ENCODE data around the gene MRPL32. TPM values are rescaled to one million over a fixed set of nuclear protein-coding genes. Genes with fewer than 3 reads are reported as not detected.

MRPL32 gene
- polyA plus RNA-seq, 4 donors: 51.6 to 82.6 (median 61.6) TPM

GRCh38 chr7:42946627-42946950 lies 14.4 kb downstream of the MRPL32 start:
- Histone ChIP-seq H3K4me1 (ENCODE audit: control insufficient read depth in 3 of 3, insufficient read depth in 2 of 3, low read depth in 1 of 3, low read length in 2 of 3) (no peaks in the 10 kb centered on the region), H3K36me3 (ENCODE audit: control insufficient read depth in 3 of 3, insufficient read depth in 2 of 3, low read depth in 1 of 3, low read length in 3 of 3) (no peaks in the 10 kb centered on the region), H3K27ac (ENCODE audit: low read depth in 1 of 3, low read length in 2 of 3) (no peak overlapping the region), H3K4me3 (ENCODE audit: low read depth in 1 of 3, low read length in 3 of 3) (no peak overlapping the region), H3K27me3 (ENCODE audit: control insufficient read depth in 3 of 3, insufficient read depth in 3 of 3, low read length in 3 of 3) (no peaks in the 10 kb centered on the region), H3K9me3 (ENCODE audit: control insufficient read depth in 2 of 2, insufficient read depth in 1 of 2, low read depth in 1 of 2, low read length in 1 of 2) (no peaks in the 10 kb centered on the region)
- DNase-seq (no peak), FAIRE-seq (no peak)
- 100% methylated on average over 2 of the region's 2 CpGs for WGBS, 3 donors

DNA sequence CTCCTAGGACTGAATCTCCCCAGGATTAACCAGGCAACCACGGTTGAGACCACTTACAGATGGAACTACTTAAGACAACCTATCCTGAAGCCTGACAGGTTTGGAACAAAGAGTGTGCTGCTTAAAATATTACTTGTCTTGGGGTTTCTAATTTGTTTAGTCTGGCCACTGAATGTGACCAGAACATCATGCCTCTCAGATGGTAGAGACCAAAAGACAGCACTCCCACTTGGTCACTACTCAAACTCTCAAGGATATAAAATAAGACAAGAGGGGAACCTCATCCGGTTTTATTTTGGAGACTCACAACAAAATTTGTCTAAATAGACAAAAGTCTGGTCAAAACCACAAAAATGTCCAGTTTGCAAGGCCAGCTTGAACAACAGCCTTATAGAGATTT lies 15.3 kb downstream of the MRPL32 start:
- Histone ChIP-seq H3K4me1 (ENCODE audit: control insufficient read depth in 3 of 3, insufficient read depth in 2 of 3, low read depth in 1 of 3, low read length in 2 of 3) (no peaks in the 10 kb centered on the region), H3K27me3 (ENCODE audit: control insufficient read depth in 3 of 3, insufficient read depth in 3 of 3, low read length in 3 of 3) (no peaks in the 10 kb centered on the region), H3K9me3 (ENCODE audit: control insufficient read depth in 2 of 2, insufficient read depth in 1 of 2, low read depth in 1 of 2, low read length in 1 of 2) (no peaks in the 10 kb centered on the region), H3K27ac (ENCODE audit: low read depth in 1 of 3, low read length in 2 of 3) (no peak overlapping the region), H3K36me3 (ENCODE audit: control insufficient read depth in 3 of 3, insufficient read depth in 2 of 3, low read depth in 1 of 3, low read length in 3 of 3) (no peaks in the 10 kb centered on the region), H3K4me3 (ENCODE audit: low read depth in 1 of 3, low read length in 3 of 3) (no peak overlapping the region)
- 63 to 74% (median 68%) methylated on average over 2 of the region's 2 CpGs for WGBS, 3 donors
- DNase-seq (no peak), FAIRE-seq (no peak)

GRCh38 chr7:42950417-42950816 lies 18.2 kb downstream of the MRPL32 start:
- DNase-seq (no peak), FAIRE-seq (no peak)
- Histone ChIP-seq H3K27me3 (ENCODE audit: control insufficient read depth in 3 of 3, insufficient read depth in 3 of 3, low read length in 3 of 3) (no peaks in the 10 kb centered on the region), H3K27ac (ENCODE audit: low read depth in 1 of 3, low read length in 2 of 3) (no peak overlapping the region), H3K36me3 (ENCODE audit: control insufficient read depth in 3 of 3, insufficient read depth in 2 of 3, low read depth in 1 of 3, low read length in 3 of 3) (no peaks in the 10 kb centered on the region), H3K4me1 (ENCODE audit: control insufficient read depth in 3 of 3, insufficient read depth in 2 of 3, low read depth in 1 of 3, low read length in 2 of 3) (no peaks in the 10 kb centered on the region), H3K9me3 (ENCODE audit: control insufficient read depth in 2 of 2, insufficient read depth in 1 of 2, low read depth in 1 of 2, low read length in 1 of 2) (no peaks in the 10 kb centered on the region), H3K4me3 (ENCODE audit: low read depth in 1 of 3, low read length in 3 of 3) (no peak overlapping the region)
- WGBS, 3 donors: 51 to 55% (median 52%) methylated on average over 3 of the region's 3 CpGs

GRCh38 chr7:42952328-42952727 lies 20.2 kb downstream of the MRPL32 start:
- no peak overlapping the region for H3K4me3 ChIP-seq (ENCODE audit: low read depth in 1 of 3, low read length in 3 of 3)
- H3K4me1 ChIP-seq (ENCODE audit: control insufficient read depth in 3 of 3, insufficient read depth in 2 of 3, low read depth in 1 of 3, low read length in 2 of 3): no peaks in the 10 kb centered on the region
- H3K36me3 ChIP-seq (ENCODE audit: control insufficient read depth in 3 of 3, insufficient read depth in 2 of 3, low read depth in 1 of 3, low read length in 3 of 3): no peaks in the 10 kb centered on the region
- H3K27ac ChIP-seq (ENCODE audit: low read depth in 1 of 3, low read length in 2 of 3): no peak overlapping the region
- H3K9me3 ChIP-seq (ENCODE audit: control insufficient read depth in 2 of 2, insufficient read depth in 1 of 2, low read depth in 1 of 2, low read length in 1 of 2): no peaks in the 10 kb centered on the region
- FAIRE-seq: no peak
- H3K27me3 ChIP-seq (ENCODE audit: control insufficient read depth in 3 of 3, insufficient read depth in 3 of 3, low read length in 3 of 3): no peaks in the 10 kb centered on the region
- no peak for DNase-seq
- 40 to 68% (median 48%) methylated on average over 4 of the region's 4 CpGs for WGBS, 3 donors

DNA sequence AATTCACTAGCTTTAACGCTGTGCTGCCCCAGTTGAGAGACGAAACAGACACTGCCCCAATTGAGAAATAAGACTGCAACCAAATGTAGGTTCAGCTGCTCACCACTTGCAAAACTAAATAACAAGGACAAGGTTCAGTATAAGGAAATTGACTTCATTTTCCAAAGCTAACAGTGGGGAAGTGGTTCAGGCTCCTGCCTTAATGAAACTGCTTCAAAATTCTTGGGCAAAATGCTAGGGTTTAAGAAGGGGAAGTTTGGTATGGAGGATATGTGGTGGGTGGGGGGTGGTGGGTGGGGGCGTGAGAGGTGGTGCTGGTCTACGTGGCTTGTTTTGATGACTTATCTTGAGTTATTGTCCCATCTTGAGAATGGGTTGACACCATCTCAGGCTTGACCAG lies 21.8 kb downstream of the MRPL32 start:
- H3K4me3 ChIP-seq (ENCODE audit: low read depth in 1 of 3, low read length in 3 of 3): no peak overlapping the region
- DNase-seq: no peak
- 79 to 91% (median 80%) methylated on average over 4 of the region's 4 CpGs for WGBS, 3 donors
- no peaks in the 10 kb centered on the region for H3K9me3 ChIP-seq (ENCODE audit: control insufficient read depth in 2 of 2, insufficient read depth in 1 of 2, low read depth in 1 of 2, low read length in 1 of 2)
- H3K27me3 ChIP-seq (ENCODE audit: control insufficient read depth in 3 of 3, insufficient read depth in 3 of 3, low read length in 3 of 3): no peaks in the 10 kb centered on the region
- no peaks in the 10 kb centered on the region for H3K4me1 ChIP-seq (ENCODE audit: control insufficient read depth in 3 of 3, insufficient read depth in 2 of 3, low read depth in 1 of 3, low read length in 2 of 3)
- no peaks in the 10 kb centered on the region for H3K36me3 ChIP-seq (ENCODE audit: control insufficient read depth in 3 of 3, insufficient read depth in 2 of 3, low read depth in 1 of 3, low read length in 3 of 3)
- H3K27ac ChIP-seq (ENCODE audit: low read depth in 1 of 3, low read length in 2 of 3): no peak overlapping the region
- FAIRE-seq: no peak

- Histone ChIP-seq H3K27me3 (ENCODE audit: control insufficient read depth in 3 of 3, insufficient read depth in 3 of 3, low read length in 3 of 3) (no peaks in the 10 kb centered on the region), H3K36me3 (ENCODE audit: control insufficient read depth in 3 of 3, insufficient read depth in 2 of 3, low read depth in 1 of 3, low read length in 3 of 3) (no peaks in the 10 kb centered on the region), H3K4me1 (ENCODE audit: control insufficient read depth in 3 of 3, insufficient read depth in 2 of 3, low read depth in 1 of 3, low read length in 2 of 3) (no peaks in the 10 kb centered on the region), H3K27ac (ENCODE audit: low read depth in 1 of 3, low read length in 2 of 3) (no peak overlapping the region), H3K9me3 (ENCODE audit: control insufficient read depth in 2 of 2, insufficient read depth in 1 of 2, low read depth in 1 of 2, low read length in 1 of 2) (peaks cover 0 to 3% of the 10 kb centered on the region in 2 donors), H3K4me3 (ENCODE audit: low read depth in 1 of 3, low read length in 3 of 3) (no peak overlapping the region)
- FAIRE-seq (peak; percentile 39), DNase-seq (no peak)
Measured at GRCh38 chr7:42956062-42956461, 23.9 kb downstream of the MRPL32 start.

DNA sequence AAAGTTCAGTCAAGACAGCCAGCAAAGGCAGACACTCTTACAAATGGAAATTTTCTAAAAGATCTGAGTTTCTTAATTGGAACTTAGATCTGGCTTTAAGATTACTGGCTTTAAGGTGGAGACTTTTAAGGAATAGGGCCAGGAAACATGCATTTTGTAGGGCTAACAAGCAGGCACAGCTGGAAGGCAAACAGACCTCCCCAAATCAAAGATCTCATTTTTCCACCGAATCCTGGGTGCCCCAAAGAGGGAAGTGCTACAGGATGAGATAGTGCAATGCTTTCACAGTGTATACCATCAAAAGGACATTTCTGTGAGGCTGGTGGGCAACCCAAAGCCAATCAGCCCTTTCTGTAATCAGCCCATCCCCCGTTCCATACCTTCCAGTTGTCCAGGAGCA lies 27.4 kb downstream of the MRPL32 start:
- FAIRE-seq (no peak), DNase-seq (no peak)
- Histone ChIP-seq H3K4me1 (ENCODE audit: control insufficient read depth in 3 of 3, insufficient read depth in 2 of 3, low read depth in 1 of 3, low read length in 2 of 3) (no peaks in the 10 kb centered on the region), H3K9me3 (ENCODE audit: control insufficient read depth in 2 of 2, insufficient read depth in 1 of 2, low read depth in 1 of 2, low read length in 1 of 2) (peaks cover 0 to 3% of the 10 kb centered on the region in 2 donors), H3K27ac (ENCODE audit: low read depth in 1 of 3, low read length in 2 of 3) (no peak overlapping the region), H3K27me3 (ENCODE audit: control insufficient read depth in 3 of 3, insufficient read depth in 3 of 3, low read length in 3 of 3) (no peaks in the 10 kb centered on the region), H3K4me3 (ENCODE audit: low read depth in 1 of 3, low read length in 3 of 3) (no peak overlapping the region), H3K36me3 (ENCODE audit: control insufficient read depth in 3 of 3, insufficient read depth in 2 of 3, low read depth in 1 of 3, low read length in 3 of 3) (no peaks in the 10 kb centered on the region)
- WGBS, 3 donors: 82 to 87% (median 84%) methylated on average over 2 of the region's 2 CpGs

DNA sequence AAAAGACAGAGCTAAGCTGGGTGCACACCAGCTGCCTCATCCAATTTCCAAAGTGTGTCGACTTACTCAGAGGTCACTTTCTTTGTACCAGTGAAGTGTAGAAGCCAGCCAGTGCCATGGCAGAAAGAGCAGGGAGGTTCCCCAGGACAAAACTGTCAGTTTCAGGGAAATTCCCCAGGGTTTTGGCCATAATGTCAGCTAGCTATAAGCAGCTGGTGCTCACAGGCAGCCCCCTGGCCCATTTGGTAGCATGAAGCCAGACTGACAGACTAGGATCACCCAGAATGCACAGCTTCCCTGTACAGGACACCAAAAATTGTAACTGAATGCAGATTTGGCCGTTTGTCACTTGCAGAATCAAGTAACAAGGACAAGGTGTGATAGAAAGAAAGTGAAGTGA lies 28.6 kb downstream of the MRPL32 start:
- peaks cover 0 to 2% (median 0%) of the 10 kb centered on the region in 3 donors for H3K27me3 ChIP-seq (ENCODE audit: control insufficient read depth in 3 of 3, insufficient read depth in 3 of 3, low read length in 3 of 3)
- FAIRE-seq (no peak), DNase-seq (no peak)
- no peak overlapping the region for H3K4me3 ChIP-seq (ENCODE audit: low read depth in 1 of 3, low read length in 3 of 3)
- H3K27ac ChIP-seq (ENCODE audit: low read depth in 1 of 3, low read length in 2 of 3): no peak overlapping the region
- H3K36me3 ChIP-seq (ENCODE audit: control insufficient read depth in 3 of 3, insufficient read depth in 2 of 3, low read depth in 1 of 3, low read length in 3 of 3): no peaks in the 10 kb centered on the region
- peaks cover 0 to 3% of the 10 kb centered on the region in 2 donors for H3K9me3 ChIP-seq (ENCODE audit: control insufficient read depth in 2 of 2, insufficient read depth in 1 of 2, low read depth in 1 of 2, low read length in 1 of 2)
- no peaks in the 10 kb centered on the region for H3K4me1 ChIP-seq (ENCODE audit: control insufficient read depth in 3 of 3, insufficient read depth in 2 of 3, low read depth in 1 of 3, low read length in 2 of 3)
- 46 to 68% (median 49%) methylated on average over 2 of the region's 2 CpGs for WGBS, 3 donors

DNA sequence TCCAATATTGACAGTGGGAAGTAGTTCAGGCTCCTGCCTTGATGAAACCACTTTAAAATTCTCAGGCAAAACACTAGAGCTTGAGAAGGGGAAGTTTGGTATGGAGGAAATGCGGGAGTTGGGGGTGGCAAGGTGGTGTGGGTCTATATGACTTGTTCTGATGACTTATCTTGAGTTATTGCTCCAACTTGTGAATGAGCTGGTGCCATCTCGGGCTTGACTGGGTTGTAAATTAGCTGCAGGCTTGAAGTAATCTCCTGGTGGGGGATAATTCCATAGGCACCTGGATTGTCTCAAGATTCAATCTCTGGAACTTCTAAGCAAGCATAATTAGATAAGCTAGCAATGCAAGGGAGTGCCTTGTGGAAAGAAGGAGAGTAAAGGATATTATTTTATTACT lies 29.0 kb downstream of the MRPL32 start:
- Histone ChIP-seq H3K27me3 (ENCODE audit: control insufficient read depth in 3 of 3, insufficient read depth in 3 of 3, low read length in 3 of 3) (peaks cover 0 to 2% (median 0%) of the 10 kb centered on the region in 3 donors), H3K27ac (ENCODE audit: low read depth in 1 of 3, low read length in 2 of 3) (no peak overlapping the region), H3K4me3 (ENCODE audit: low read depth in 1 of 3, low read length in 3 of 3) (no peak overlapping the region), H3K4me1 (ENCODE audit: control insufficient read depth in 3 of 3, insufficient read depth in 2 of 3, low read depth in 1 of 3, low read length in 2 of 3) (no peaks in the 10 kb centered on the region), H3K9me3 (ENCODE audit: control insufficient read depth in 2 of 2, insufficient read depth in 1 of 2, low read depth in 1 of 2, low read length in 1 of 2) (peaks cover 0 to 3% of the 10 kb centered on the region in 2 donors), H3K36me3 (ENCODE audit: control insufficient read depth in 3 of 3, insufficient read depth in 2 of 3, low read depth in 1 of 3, low read length in 3 of 3) (no peaks in the 10 kb centered on the region)
- DNase-seq: no peak
- FAIRE-seq: no peak
- 35 to 51% (median 41%) methylated on average over 2 of the region's 2 CpGs for WGBS, 3 donors
